Loucy (cell line): Measurements from ENCODE around the gene APRT.

Experiments
- EZH2phosphoT487 ChIP-seq: fragments of 200-600 bp; IDR thresholded peaks from 2 replicates; pipeline ENCODE4 v1.6.1; 2018; ENCODE audit warnings: antibody characterized with exemption, mild to moderate bottlenecking, moderate library complexity, borderline replicate concordance
- TF ChIP-seq, protein P1 (sequence below): fragments of 200-600 bp; sonication (generic); conservative IDR thresholded peaks from 2 replicates; pipeline ENCODE4 v1.5.1; 2014; ENCODE audit warnings: mild to moderate bottlenecking, antibody characterized with exemption, low read length

- TF ChIP-seq, protein P1, sequence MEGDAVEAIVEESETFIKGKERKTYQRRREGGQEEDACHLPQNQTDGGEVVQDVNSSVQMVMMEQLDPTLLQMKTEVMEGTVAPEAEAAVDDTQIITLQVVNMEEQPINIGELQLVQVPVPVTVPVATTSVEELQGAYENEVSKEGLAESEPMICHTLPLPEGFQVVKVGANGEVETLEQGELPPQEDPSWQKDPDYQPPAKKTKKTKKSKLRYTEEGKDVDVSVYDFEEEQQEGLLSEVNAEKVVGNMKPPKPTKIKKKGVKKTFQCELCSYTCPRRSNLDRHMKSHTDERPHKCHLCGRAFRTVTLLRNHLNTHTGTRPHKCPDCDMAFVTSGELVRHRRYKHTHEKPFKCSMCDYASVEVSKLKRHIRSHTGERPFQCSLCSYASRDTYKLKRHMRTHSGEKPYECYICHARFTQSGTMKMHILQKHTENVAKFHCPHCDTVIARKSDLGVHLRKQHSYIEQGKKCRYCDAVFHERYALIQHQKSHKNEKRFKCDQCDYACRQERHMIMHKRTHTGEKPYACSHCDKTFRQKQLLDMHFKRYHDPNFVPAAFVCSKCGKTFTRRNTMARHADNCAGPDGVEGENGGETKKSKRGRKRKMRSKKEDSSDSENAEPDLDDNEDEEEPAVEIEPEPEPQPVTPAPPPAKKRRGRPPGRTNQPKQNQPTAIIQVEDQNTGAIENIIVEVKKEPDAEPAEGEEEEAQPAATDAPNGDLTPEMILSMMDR, result no peak
- TF ChIP-seq EZH2phosphoT487, result no peak
Measured at GRCh38 chr16:88835383-88835782, 23.7 kb upstream of the APRT start.
